Upper lobe of left lung (tissue), 4 donors: Measurements from ENCODE around the gene SRPK2.

Experiments
- EP300 ChIP-seq, 4 donors: sonication (generic); formaldehyde crosslinking; IDR thresholded peaks; one replicate each; pipeline ENCODE4 v1.5.1; 2017; ENCODE audit warnings: antibody characterized with exemption in 4 of 4, control low read depth in 2 of 4
- POLR2A ChIP-seq, 4 donors: fragments of 450-650 bp; IDR thresholded peaks; one replicate each; pipeline ENCODE4 v1.5.1; 2016 to 2017; ENCODE audit warnings: antibody characterized with exemption in 4 of 4, mild to moderate bottlenecking in 2 of 4
- POLR2AphosphoS5 ChIP-seq, 2 donors: sonication (generic); formaldehyde crosslinking; IDR thresholded peaks; one replicate each; pipeline ENCODE4 v1.5.1; 2017; ENCODE audit warnings: antibody characterized with exemption in 2 of 2
- TF ChIP-seq, protein P1 (sequence below), 6 experiments: fragments of 450-650 bp in 4 of 6; fragments of 200-600 bp in 2 of 6; sonication (generic) in 2 of 6; IDR thresholded peaks; one replicate each; pipeline ENCODE4 v1.5.1; 2016 to 2019; ENCODE audit warnings: antibody characterized with exemption in 6 of 6

DNA sequence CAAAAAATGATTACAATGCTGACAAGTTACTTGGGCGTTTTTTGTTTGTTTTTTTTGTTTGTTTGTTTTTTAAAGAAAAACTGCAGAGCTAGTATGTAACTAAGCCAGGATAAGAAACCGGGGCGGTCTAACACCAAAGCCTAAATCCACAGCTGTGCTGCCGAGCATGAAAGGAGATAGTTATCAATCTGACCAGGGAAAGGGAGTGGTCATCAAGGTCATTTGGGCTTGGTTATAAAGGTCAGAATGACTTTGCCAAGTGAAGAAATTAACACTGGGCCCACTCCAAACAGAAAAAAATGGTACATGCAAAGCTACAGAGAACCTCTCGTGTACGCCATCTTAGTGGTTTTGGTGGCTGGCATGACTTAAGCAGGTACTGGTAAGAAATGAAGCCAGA lies 104.7 kb downstream of the SRPK2 start:
- TF ChIP-seq, protein P1, sequence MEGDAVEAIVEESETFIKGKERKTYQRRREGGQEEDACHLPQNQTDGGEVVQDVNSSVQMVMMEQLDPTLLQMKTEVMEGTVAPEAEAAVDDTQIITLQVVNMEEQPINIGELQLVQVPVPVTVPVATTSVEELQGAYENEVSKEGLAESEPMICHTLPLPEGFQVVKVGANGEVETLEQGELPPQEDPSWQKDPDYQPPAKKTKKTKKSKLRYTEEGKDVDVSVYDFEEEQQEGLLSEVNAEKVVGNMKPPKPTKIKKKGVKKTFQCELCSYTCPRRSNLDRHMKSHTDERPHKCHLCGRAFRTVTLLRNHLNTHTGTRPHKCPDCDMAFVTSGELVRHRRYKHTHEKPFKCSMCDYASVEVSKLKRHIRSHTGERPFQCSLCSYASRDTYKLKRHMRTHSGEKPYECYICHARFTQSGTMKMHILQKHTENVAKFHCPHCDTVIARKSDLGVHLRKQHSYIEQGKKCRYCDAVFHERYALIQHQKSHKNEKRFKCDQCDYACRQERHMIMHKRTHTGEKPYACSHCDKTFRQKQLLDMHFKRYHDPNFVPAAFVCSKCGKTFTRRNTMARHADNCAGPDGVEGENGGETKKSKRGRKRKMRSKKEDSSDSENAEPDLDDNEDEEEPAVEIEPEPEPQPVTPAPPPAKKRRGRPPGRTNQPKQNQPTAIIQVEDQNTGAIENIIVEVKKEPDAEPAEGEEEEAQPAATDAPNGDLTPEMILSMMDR (IDR thresholded peaks at IDR 0.05) = no peak
- no peak for TF ChIP-seq POLR2AphosphoS5 (IDR thresholded peaks at IDR 0.05)
- no peak for TF ChIP-seq POLR2A (IDR thresholded peaks at IDR 0.05)
- no peak for TF ChIP-seq EP300 (IDR thresholded peaks at IDR 0.05)
